K562 (cell line): ENCODE measurements around the gene CXCL16. TPM values are rescaled to one million over a fixed set of nuclear protein-coding genes. Genes with fewer than 3 reads are reported as not detected.

ENCODE experiments used
- CAMTA2 ChIP-seq: fragments of 250-450 bp; sonication (Bioruptor Pico); conservative IDR thresholded peaks from 2 replicates; pipeline ENCODE4 v1.5.1; 2022
- CEBPB ChIP-seq: fragments of 450-650 bp; IDR thresholded peaks from 2 replicates; pipeline ENCODE4 v1.6.1; 2016; ENCODE audit warnings: missing genetic modification characterization, missing compliant biosample characterization
- CHD1 ChIP-seq: fragments of 200-600 bp; sonication (generic); IDR thresholded peaks from one replicate; pipeline ENCODE4 v1.6.1; 2012; ENCODE audit warnings: mild to moderate bottlenecking, moderate library complexity, low read length, inconsistent platforms
- FOXJ2 ChIP-seq: fragments of 200-800 bp; sonication (Bioruptor generic); IDR thresholded peaks from 2 replicates; pipeline ENCODE4 v1.6.1; 2016; ENCODE audit warnings: missing genetic modification characterization, missing compliant biosample characterization
- HDAC1 ChIP-seq, 2 experiments: fragments of 450-650 bp; IDR thresholded peaks; 2 replicates each; pipeline ENCODE4 v1.6.1; 2016 to 2017; ENCODE audit warnings: inconsistent platforms in 1 of 2, mild to moderate bottlenecking in 1 of 2, moderate library complexity in 1 of 2
- HOXB6 ChIP-seq: fragments of 250-450 bp; sonication (Bioruptor Pico); IDR thresholded peaks from 2 replicates; pipeline ENCODE4 v1.5.1; 2022; ENCODE audit warnings: mild to moderate bottlenecking, borderline replicate concordance
- RCOR1 ChIP-seq, 2 experiments: IDR thresholded peaks; 2 replicates each; pipeline ENCODE4 v1.6.1; 2012; ENCODE audit warnings: low read depth in 2 of 2, low read length in 2 of 2, borderline replicate concordance in 1 of 2, improper control_type of control experiment in 1 of 2
- ZNF175 ChIP-seq: fragments of 200-800 bp; sonication (Bioruptor generic); IDR thresholded peaks from 2 replicates; pipeline ENCODE4 v1.6.1; 2016; ENCODE audit warnings: low read depth, mild to moderate bottlenecking, missing genetic modification characterization, missing compliant biosample characterization
- ZNF76 ChIP-seq: fragments of 250-450 bp; sonication (Bioruptor Pico); IDR thresholded peaks from 2 replicates; pipeline ENCODE4 v1.4.0; 2020; ENCODE audit warnings: mild to moderate bottlenecking, moderate library complexity, borderline replicate concordance
- ZNF785 ChIP-seq: fragments of 250-450 bp; sonication (Bioruptor Pico); IDR thresholded peaks from 2 replicates; pipeline ENCODE4 v1.4.0; 2020; ENCODE audit warnings: mild to moderate bottlenecking
- polyA plus RNA-seq, 8 experiments: library from polyadenylated mRNA; depleted of rRNA in 4 of 8; stranded (reverse) in 5 of 8; unstranded in 3 of 8; fragments of >200 nt; fragmentation: Nextera tagmentation in 2 of 8; fragmentation: Illumina TruSeq in 1 of 8; extraction: Ambion mirVana in 2 of 8; extraction: Trizol in 1 of 8; gene quantifications; 2 replicates each; pipeline versions ENCODE4 v1.2.1 to v1.2.3, GENCODE V29; 2011 to 2014; ENCODE audit warnings: inconsistent platforms in 1 of 8, missing spikeins in 1 of 8
- total RNA-seq, 7 experiments: library from RNA; depleted of rRNA in 6 of 7; stranded (reverse); fragments of >200 nt in 6 of 7; fragmentation: Illumina TruSeq in 2 of 7; extraction: Trizol in 2 of 7; gene quantifications; 2 replicates each; pipeline versions ENCODE4 v1.2.1 to v1.2.3, GENCODE V29; 2011 to 2021; ENCODE audit warnings: low replicate concordance in 1 of 7
- TF ChIP-seq, protein P1 (sequence below): fragments of 450-650 bp; IDR thresholded peaks from 2 replicates; pipeline ENCODE4 v1.6.1; 2016; ENCODE audit warnings: mild to moderate bottlenecking
- TF ChIP-seq, protein P2 (sequence below): IDR thresholded peaks from 2 replicates; pipeline ENCODE4 v1.6.1; 2011; ENCODE audit not compliant: insufficient read length; ENCODE audit errors: extremely low read depth
- TF ChIP-seq, protein P3 (sequence below): fragments of 450-650 bp; IDR thresholded peaks from 2 replicates; pipeline ENCODE4 v1.6.1; 2017; ENCODE audit warnings: mild to moderate bottlenecking, moderate library complexity
- TF ChIP-seq, protein P4 (sequence below): sonication (generic); formaldehyde crosslinking; IDR thresholded peaks from 2 replicates; pipeline ENCODE4 v1.8.0; 2022; ENCODE audit warnings: mild to moderate bottlenecking, missing genetic modification reagents

CXCL16 gene
- total and polyA plus RNA-seq, 9 of the 15 experiments (the other 6 are each of a cell fraction or from before 2014, with no cell fraction given), result 0.05 to 0.68 (median 0.22) TPM; not detected in 2

DNA sequence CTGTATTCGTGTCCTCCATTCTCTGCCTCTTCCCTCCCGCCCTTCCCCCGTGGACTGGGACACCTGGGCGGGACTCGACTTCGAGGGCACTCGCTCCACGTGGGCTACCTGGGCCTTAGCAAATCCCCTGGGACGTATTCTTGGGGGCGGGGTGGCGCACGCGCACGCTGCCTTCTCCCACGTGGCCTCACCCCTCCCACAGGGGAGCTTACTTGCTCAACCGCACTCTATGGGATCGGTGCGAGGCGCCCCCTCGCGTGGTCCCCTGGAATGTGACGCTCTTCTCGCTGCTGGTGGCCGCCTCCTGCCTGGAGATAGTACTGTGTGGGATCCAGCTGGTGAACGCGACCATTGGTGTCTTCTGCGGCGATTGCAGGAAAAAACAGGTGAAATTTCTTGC, 42.9 kb upstream of the CXCL16 start (continued):
- TF ChIP-seq, protein P1, sequence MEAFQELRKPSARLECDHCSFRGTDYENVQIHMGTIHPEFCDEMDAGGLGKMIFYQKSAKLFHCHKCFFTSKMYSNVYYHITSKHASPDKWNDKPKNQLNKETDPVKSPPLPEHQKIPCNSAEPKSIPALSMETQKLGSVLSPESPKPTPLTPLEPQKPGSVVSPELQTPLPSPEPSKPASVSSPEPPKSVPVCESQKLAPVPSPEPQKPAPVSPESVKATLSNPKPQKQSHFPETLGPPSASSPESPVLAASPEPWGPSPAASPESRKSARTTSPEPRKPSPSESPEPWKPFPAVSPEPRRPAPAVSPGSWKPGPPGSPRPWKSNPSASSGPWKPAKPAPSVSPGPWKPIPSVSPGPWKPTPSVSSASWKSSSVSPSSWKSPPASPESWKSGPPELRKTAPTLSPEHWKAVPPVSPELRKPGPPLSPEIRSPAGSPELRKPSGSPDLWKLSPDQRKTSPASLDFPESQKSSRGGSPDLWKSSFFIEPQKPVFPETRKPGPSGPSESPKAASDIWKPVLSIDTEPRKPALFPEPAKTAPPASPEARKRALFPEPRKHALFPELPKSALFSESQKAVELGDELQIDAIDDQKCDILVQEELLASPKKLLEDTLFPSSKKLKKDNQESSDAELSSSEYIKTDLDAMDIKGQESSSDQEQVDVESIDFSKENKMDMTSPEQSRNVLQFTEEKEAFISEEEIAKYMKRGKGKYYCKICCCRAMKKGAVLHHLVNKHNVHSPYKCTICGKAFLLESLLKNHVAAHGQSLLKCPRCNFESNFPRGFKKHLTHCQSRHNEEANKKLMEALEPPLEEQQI, result no peak
- TF ChIP-seq, protein P2, sequence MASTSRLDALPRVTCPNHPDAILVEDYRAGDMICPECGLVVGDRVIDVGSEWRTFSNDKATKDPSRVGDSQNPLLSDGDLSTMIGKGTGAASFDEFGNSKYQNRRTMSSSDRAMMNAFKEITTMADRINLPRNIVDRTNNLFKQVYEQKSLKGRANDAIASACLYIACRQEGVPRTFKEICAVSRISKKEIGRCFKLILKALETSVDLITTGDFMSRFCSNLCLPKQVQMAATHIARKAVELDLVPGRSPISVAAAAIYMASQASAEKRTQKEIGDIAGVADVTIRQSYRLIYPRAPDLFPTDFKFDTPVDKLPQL, result no peak
- TF ChIP-seq RCOR1 (IDR thresholded peaks at IDR 0.05; ENCODE audit: borderline replicate concordance in 1 of 2, low read depth in 2 of 2, low read length in 2 of 2) (no peak), HOXB6 (CRISPR knock-in tag) (no peak), CAMTA2 (CRISPR knock-in tag) (no peak), FOXJ2 (tag) (no peak), CHD1 (no peak), HDAC1 (IDR thresholded peaks at IDR 0.05) (no peak), ZNF76 (CRISPR knock-in tag) (no peak), CEBPB (peak; percentile 55), ZNF175 (CRISPR knock-in tag) (no peak), ZNF785 (CRISPR knock-in tag) (no peak)
- TF ChIP-seq, protein P3, sequence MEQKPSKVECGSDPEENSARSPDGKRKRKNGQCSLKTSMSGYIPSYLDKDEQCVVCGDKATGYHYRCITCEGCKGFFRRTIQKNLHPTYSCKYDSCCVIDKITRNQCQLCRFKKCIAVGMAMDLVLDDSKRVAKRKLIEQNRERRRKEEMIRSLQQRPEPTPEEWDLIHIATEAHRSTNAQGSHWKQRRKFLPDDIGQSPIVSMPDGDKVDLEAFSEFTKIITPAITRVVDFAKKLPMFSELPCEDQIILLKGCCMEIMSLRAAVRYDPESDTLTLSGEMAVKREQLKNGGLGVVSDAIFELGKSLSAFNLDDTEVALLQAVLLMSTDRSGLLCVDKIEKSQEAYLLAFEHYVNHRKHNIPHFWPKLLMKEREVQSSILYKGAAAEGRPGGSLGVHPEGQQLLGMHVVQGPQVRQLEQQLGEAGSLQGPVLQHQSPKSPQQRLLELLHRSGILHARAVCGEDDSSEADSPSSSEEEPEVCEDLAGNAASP, result no peak
- TF ChIP-seq, protein P4, sequence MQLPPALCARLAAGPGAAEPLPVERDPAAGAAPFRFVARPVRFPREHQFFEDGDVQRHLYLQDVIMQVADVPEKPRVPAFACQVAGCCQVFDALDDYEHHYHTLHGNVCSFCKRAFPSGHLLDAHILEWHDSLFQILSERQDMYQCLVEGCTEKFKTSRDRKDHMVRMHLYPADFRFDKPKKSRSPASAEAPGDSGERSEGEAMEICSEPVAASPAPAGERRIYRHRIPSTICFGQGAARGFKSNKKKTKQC (CRISPR knock-in tag), result peak; percentile 62; the same call in 1 of the 2 replicates
